Effector CD4-positive, alpha-beta T cell (primary cell): ENCODE measurements around the gene ADIPOR2.

Source experiments
- DNase-seq: peaks from one replicate; pipeline ENCODE4 v3.0.0-alpha.2; 2020

Gene ADIPOR2

GRCh38 chr12:1737652-1738286, 46.9 kb downstream of the ADIPOR2 start:
- DNase-seq: no peak

GRCh38 chr12:1738446-1738845, 47.6 kb downstream of the ADIPOR2 start:
- no peak for DNase-seq

- DNase-seq: no peak
These were observed 48.5 kb downstream of the ADIPOR2 start for GRCh38 chr12:1739368-1739767.

- DNase-seq: no peak
These were observed 49.5 kb downstream of the ADIPOR2 start for GRCh38 chr12:1740161-1740948.

- DNase-seq: no peak
These were observed 50.5 kb downstream of the ADIPOR2 start for GRCh38 chr12:1741154-1741949.

- DNase-seq: no peak
These were observed 54.1 kb downstream of the ADIPOR2 start for GRCh38 chr12:1744932-1745331.

GRCh38 chr12:1747609-1748008, 56.7 kb downstream of the ADIPOR2 start:
- DNase-seq: no peak

GRCh38 chr12:1749019-1749418, 58.1 kb downstream of the ADIPOR2 start:
- no peak for DNase-seq

- DNase-seq: no peak
These were observed 59.4 kb downstream of the ADIPOR2 start for GRCh38 chr12:1750300-1750699.

- DNase-seq: no peak
These were observed 67.5 kb downstream of the ADIPOR2 start for GRCh38 chr12:1758376-1758775.

GRCh38 chr12:1758887-1759286, 68.0 kb downstream of the ADIPOR2 start:
- no peak for DNase-seq

GRCh38 chr12:1760566-1761382, 69.9 kb downstream of the ADIPOR2 start:
- no peak for DNase-seq

- no peak for DNase-seq
These were observed 71.0 kb downstream of the ADIPOR2 start for GRCh38 chr12:1761857-1762256.

- no peak for DNase-seq
These were observed 72.3 kb downstream of the ADIPOR2 start for GRCh38 chr12:1763153-1763552.

GRCh38 chr12:1766110-1766509, 75.2 kb downstream of the ADIPOR2 start:
- DNase-seq: no peak

- DNase-seq: no peak
These were observed 76.7 kb downstream of the ADIPOR2 start for GRCh38 chr12:1767407-1768090.

GRCh38 chr12:1768615-1769014, 77.7 kb downstream of the ADIPOR2 start:
- DNase-seq: no peak

- no peak for DNase-seq
These were observed 79.1 kb downstream of the ADIPOR2 start for GRCh38 chr12:1769809-1770494.

- no peak for DNase-seq
These were observed 83.2 kb downstream of the ADIPOR2 start for GRCh38 chr12:1773937-1774655.

- no peak for DNase-seq
These were observed 85.5 kb downstream of the ADIPOR2 start for GRCh38 chr12:1776170-1776921.
